Endothelial cell of umbilical vein (primary cell): Measurements from ENCODE around the gene KCNQ1OT1. TPM values are rescaled to one million over a fixed set of nuclear protein-coding genes. Genes with fewer than 3 reads are reported as not detected.

Experiments
- BruUV-seq: library from RNA; stranded (reverse); fragments of 400-500 nt; replicated peaks from 2 replicates; lab custom pipeline; 2021; lab: Mats Ljungman, UMichigan
- CTCF ChIA-PET: fragments of 300-600, 350-600 bp; sonication (Branson Sonifier 250); formaldehyde crosslinking; loops from one replicate; lab custom pipeline; 2021; ENCODE audit warnings: antibody characterized with exemption, inconsistent platforms; lab: Charles Lee
- POLR2A ChIA-PET: fragments of 300-600, 350-600 bp; sonication (Branson Sonifier 250); formaldehyde crosslinking; loops from one replicate; lab custom pipeline; 2021; ENCODE audit warnings: antibody characterized with exemption, inconsistent platforms; lab: Charles Lee
- DNase-seq: peaks from one replicate; pipeline ENCODE4 v3.0.0-alpha.2; 2011; ENCODE audit warnings: low read depth, low spot score
- FAIRE-seq: peaks from 2 replicates; lab custom pipeline; 2011; peaks lifted over from hg19 to GRCh38; lab: Jason Lieb, UNC
- H2AFZ ChIP-seq: 2 replicates; pipeline ENCODE4 v1.6.0; 2012; ENCODE audit warnings: low read depth, low read length, control low read depth, inconsistent platforms
- H3K27ac ChIP-seq: 2 replicates; pipeline ENCODE4 v1.5.1; 2011; ENCODE audit warnings: low read depth, mild to moderate bottlenecking, control low read depth, low read length, moderate library complexity; ENCODE audit not compliant: insufficient read depth
- H3K27me3 ChIP-seq, 2 experiments: 2 replicates each; pipeline versions ENCODE4 v1.6.0 to v1.6.1; 2011; ENCODE audit warnings: low read length in 2 of 2, mixed read lengths in 1 of 2; ENCODE audit not compliant: control insufficient read depth in 2 of 2, insufficient read depth in 2 of 2
- H3K36me3 ChIP-seq, 2 experiments: 2 replicates in 1 of 2; 3 replicates in 1 of 2; pipeline ENCODE4 v1.5.1; 2011; ENCODE audit warnings: low read length in 2 of 2, mild to moderate bottlenecking in 1 of 2, moderate library complexity in 1 of 2; ENCODE audit not compliant: control insufficient read depth in 2 of 2, insufficient read depth in 2 of 2; ENCODE audit errors: extremely low read depth in 1 of 2
- H3K4me1 ChIP-seq: 3 replicates; pipeline ENCODE4 v1.5.1; 2011; ENCODE audit warnings: mild to moderate bottlenecking, low read length; ENCODE audit not compliant: control insufficient read depth, insufficient read depth; ENCODE audit errors: extremely low read depth
- H3K4me2 ChIP-seq: 2 replicates; pipeline ENCODE4 v1.6.1; 2011; ENCODE audit warnings: low read length, control low read depth, mixed read lengths; ENCODE audit not compliant: insufficient read depth
- H3K4me3 ChIP-seq, 3 experiments: fragments of 200-600 bp in 1 of 3; sonication (generic), shearing (Covaris generic) in 1 of 3; replicated peaks in 1 of 3; 2 replicates each; pipeline ENCODE4 v1.5.1; 2011 to 2016; ENCODE audit warnings: control low read depth in 3 of 3, low read length in 3 of 3, mild to moderate bottlenecking in 2 of 3, inconsistent platforms in 1 of 3, low read depth in 1 of 3, moderate library complexity in 1 of 3; ENCODE audit not compliant: insufficient read depth in 1 of 3
- H3K79me2 ChIP-seq: 2 replicates; pipeline ENCODE4 v1.6.0; 2012; ENCODE audit warnings: low read length, inconsistent platforms; ENCODE audit not compliant: control insufficient read depth, insufficient read depth
- H3K9ac ChIP-seq: replicated peaks from 2 replicates; pipeline ENCODE3; 2011; ENCODE audit warnings: low read length, control low read depth; ENCODE audit not compliant: insufficient read depth; ENCODE audit errors: extremely low read depth
- H3K9me1 ChIP-seq: replicated peaks from 3 replicates; pipeline ENCODE4 v1.6.0; 2011; ENCODE audit warnings: mild to moderate bottlenecking, low read length; ENCODE audit not compliant: control insufficient read depth, insufficient read depth; ENCODE audit errors: extremely low read depth
- H3K9me3 ChIP-seq: replicated peaks from 2 replicates; pipeline ENCODE4 v1.5.1; 2012; ENCODE audit warnings: low read length, inconsistent platforms; ENCODE audit not compliant: control insufficient read depth, insufficient read depth
- H4K20me1 ChIP-seq: replicated peaks from 2 replicates; pipeline ENCODE3; 2011; ENCODE audit warnings: mild to moderate bottlenecking, low read length; ENCODE audit not compliant: control insufficient read depth, insufficient read depth; ENCODE audit errors: extremely low read depth
- CTCF ChIP-seq, 2 donors: IDR thresholded peaks; 1 replicate in 1 of 2; 2 replicates in 1 of 2; pipeline ENCODE4 v1.5.1; 2011; ENCODE audit warnings: low read length in 2 of 2, mild to moderate bottlenecking in 2 of 2, moderate library complexity in 2 of 2, control low read depth in 1 of 2, inconsistent platforms in 1 of 2, low read depth in 1 of 2; ENCODE audit not compliant: insufficient read depth in 1 of 2; ENCODE audit errors: extremely low read depth in 1 of 2
- EZH2 ChIP-seq: IDR thresholded peaks from 2 replicates; pipeline ENCODE4 v1.6.1; 2012; ENCODE audit warnings: borderline replicate concordance, low read depth, mild to moderate bottlenecking, moderate library complexity, low read length, inconsistent platforms; ENCODE audit not compliant: severe bottlenecking
- FOS ChIP-seq: IDR thresholded peaks from 2 replicates; pipeline ENCODE4 v1.6.1; 2011; ENCODE audit warnings: mild to moderate bottlenecking, low read length, moderate library complexity, borderline replicate concordance; ENCODE audit not compliant: insufficient read depth
- GATA2 ChIP-seq: IDR thresholded peaks from 2 replicates; pipeline ENCODE4 v1.7.0; 2011; ENCODE audit warnings: low read depth, mild to moderate bottlenecking, moderate library complexity, mixed read lengths, low read length; ENCODE audit not compliant: insufficient read length, insufficient read depth
- JUN ChIP-seq: IDR thresholded peaks from 2 replicates; pipeline ENCODE4 v1.6.1; 2011; ENCODE audit warnings: borderline replicate concordance, low read depth; ENCODE audit not compliant: insufficient read length, insufficient read depth
- MAX ChIP-seq: IDR thresholded peaks from 2 replicates; pipeline ENCODE4 v1.6.1; 2011; ENCODE audit not compliant: insufficient read depth, insufficient read length
- MYC ChIP-seq: IDR thresholded peaks from one replicate; pipeline ENCODE4 v1.6.1; 2011; ENCODE audit warnings: mild to moderate bottlenecking, low read depth, low read length
- POLR2A ChIP-seq: IDR thresholded peaks from 2 replicates; pipeline ENCODE4 v1.6.1; 2012; ENCODE audit warnings: low read depth, mild to moderate bottlenecking, control low read depth, low read length
- POLR2AphosphoS5 ChIP-seq: IDR thresholded peaks from 2 replicates; pipeline ENCODE4 v1.6.1; 2012; ENCODE audit warnings: low read depth, mild to moderate bottlenecking, control low read depth, low read length, moderate library complexity; ENCODE audit not compliant: insufficient read depth
- dilution Hi-C: fragments of 300-500 bp; cut with MboI; formaldehyde crosslinking; loops from one replicate; pipeline ENCODE4 v1.15.0; 2019; ENCODE audit warnings: low sequenced_read_pairs; ENCODE audit not compliant: extremely low pct_ligation_motif_present
- intact Hi-C: fragments of 100-400 bp; cut with micrococcal nuclease; formaldehyde crosslinking; loops from one replicate; pipeline ENCODE4 v1.10.0; 2022
- polyA plus RNA-seq, 4 experiments: library from polyadenylated mRNA; depleted of rRNA in 3 of 4; stranded (reverse) in 3 of 4; unstranded in 1 of 4; fragments of >200 nt; gene quantifications; 2 replicates each; pipeline versions ENCODE4 v1.2.1 to v1.2.3, GENCODE V29; 2011 to 2012; ENCODE audit warnings: missing spikeins in 1 of 4
- total RNA-seq: library from RNA; stranded (reverse); gene quantifications from 2 replicates; pipeline ENCODE4 v1.2.3, GENCODE V29; 2021

KCNQ1OT1 gene
- total and polyA plus RNA-seq, 2 donors (not counting 3 experiments of a cell fraction or from before 2014, with no cell fraction given) = 0.11 to 1.8 TPM

- Histone ChIP-seq H3K27me3 (no peaks in the 10 kb centered on the region), H2AFZ (no peak overlapping the region), H3K27ac (no peak overlapping the region), H4K20me1 (no peaks in the 10 kb centered on the region), H3K9me3 (no peaks in the 10 kb centered on the region), H3K4me3 (no peak overlapping the region), H3K79me2 (no peaks in the 10 kb centered on the region), H3K4me2 (no peak overlapping the region), H3K9ac (no peak overlapping the region), H3K36me3 (no peaks in the 10 kb centered on the region), H3K9me1 (no peaks in the 10 kb centered on the region), H3K4me1 (no peaks in the 10 kb centered on the region)
- ChIA-PET CTCF (no interaction called here), POLR2A (no interaction called here)
- FAIRE-seq (no peak), DNase-seq (no peak)
- dilution Hi-C loops = no loop called here
- TF ChIP-seq GATA2 = no peak
- TF ChIP-seq MAX = no peak
- no peak for TF ChIP-seq POLR2A
- no peak for TF ChIP-seq MYC
- TF ChIP-seq JUN = no peak
- no peak for TF ChIP-seq FOS
- no peak for TF ChIP-seq CTCF (IDR thresholded peaks at IDR 0.05; ENCODE audit: extremely low read depth in 1 of 2, insufficient read depth in 1 of 2, low read depth in 1 of 2, low read length in 2 of 2)
- TF ChIP-seq EZH2 = no peak
- TF ChIP-seq POLR2AphosphoS5 = no peak
- intact Hi-C loops = no loop called here
- BruUV-seq = no TSS peak
Measured at GRCh38 chr11:2745511-2745910, 45.7 kb upstream of the KCNQ1OT1 start.
